OCI-LY1 (cell line): Measurements from ENCODE around the gene FAM107B.

Experiments
- CTCF ChIP-seq: fragments of 200-600 bp; sonication (generic), shearing (Covaris generic); IDR thresholded peaks from 2 replicates; pipeline ENCODE4 v1.5.1; 2017; ENCODE audit warnings: mild to moderate bottlenecking, antibody characterized with exemption, low read length, moderate library complexity, mixed read lengths
- EZH2 ChIP-seq: fragments of 200-600 bp; sonication (generic), shearing (Covaris generic); IDR thresholded peaks from 2 replicates; pipeline ENCODE4 v1.8.0; 2017; ENCODE audit warnings: borderline replicate concordance, mixed run types, mild to moderate bottlenecking, antibody characterized with exemption, low read length, moderate library complexity, mixed read lengths

- no peak for TF ChIP-seq CTCF
- no peak for TF ChIP-seq EZH2
Measured at GRCh38 chr10:14508725-14509124, 266.0 kb downstream of the FAM107B start.
